DND-41 (cell line): ENCODE results near the gene PACRG.

ENCODE experiments used
- ATAC-seq: fragments of 200-7000 bp; cut with Tn5 transposase; 3 replicates; pipeline ENCODE4 v1.9.1; 2021; ENCODE audit warnings: low read depth; ENCODE audit not compliant: insufficient read depth
- DNase-seq: peaks from one replicate; pipeline ENCODE4 v3.0.0-alpha.2; 2020
- H2AFZ ChIP-seq: 2 replicates; pipeline ENCODE4 v1.6.0; 2012; ENCODE audit warnings: low read depth, low read length
- H3K27ac ChIP-seq: 2 replicates; pipeline ENCODE4 v1.5.1; 2012; ENCODE audit warnings: low read length, inconsistent platforms
- H3K27me3 ChIP-seq: fragments of 200-600 bp; sonication (generic); 2 replicates; pipeline ENCODE4 v1.6.0; 2012; ENCODE audit warnings: low read length, mild to moderate bottlenecking, inconsistent platforms; ENCODE audit not compliant: insufficient read depth, poor library complexity
- H3K36me3 ChIP-seq: 2 replicates; pipeline ENCODE4 v1.5.1; 2012; ENCODE audit warnings: low read length, inconsistent platforms; ENCODE audit not compliant: insufficient read depth
- H3K4me1 ChIP-seq: 2 replicates; pipeline ENCODE4 v1.5.1; 2012; ENCODE audit warnings: mild to moderate bottlenecking, low read length; ENCODE audit not compliant: insufficient read depth
- H3K4me2 ChIP-seq: 2 replicates; pipeline ENCODE4 v1.6.0; 2012; ENCODE audit warnings: mild to moderate bottlenecking, moderate library complexity, low read length, inconsistent platforms; ENCODE audit not compliant: insufficient read depth
- H3K4me3 ChIP-seq, 2 experiments: fragments of 200-600 bp in 1 of 2; shearing (Covaris generic) in 1 of 2; 2 replicates each; pipeline ENCODE4 v1.5.1; 2012 to 2016; ENCODE audit warnings: inconsistent platforms in 2 of 2, low read length in 2 of 2, mild to moderate bottlenecking in 2 of 2, low read depth in 1 of 2, moderate library complexity in 1 of 2
- H3K79me2 ChIP-seq: 2 replicates; pipeline ENCODE4 v1.6.0; 2012; ENCODE audit warnings: low read length, inconsistent platforms; ENCODE audit not compliant: insufficient read depth
- H3K9ac ChIP-seq: 2 replicates; pipeline ENCODE4 v1.6.0; 2012; ENCODE audit warnings: low read depth, mild to moderate bottlenecking, inconsistent platforms, low read length, moderate library complexity
- H3K9me3 ChIP-seq: 2 replicates; pipeline ENCODE4 v1.5.1; 2012; ENCODE audit warnings: low read length, moderate library complexity, mild to moderate bottlenecking, inconsistent platforms; ENCODE audit not compliant: insufficient read depth, severe bottlenecking
- H4K20me1 ChIP-seq: 2 replicates; pipeline ENCODE4 v1.6.0; 2012; ENCODE audit warnings: low read length; ENCODE audit not compliant: insufficient read depth
- CTCF ChIP-seq: IDR thresholded peaks from 2 replicates; pipeline ENCODE4 v1.5.1; 2012; ENCODE audit warnings: borderline replicate concordance, low read length, moderate library complexity, mild to moderate bottlenecking; ENCODE audit not compliant: poor library complexity, severe bottlenecking; ENCODE audit errors: extremely low read depth
- EZH2 ChIP-seq: IDR thresholded peaks from 3 replicates; pipeline ENCODE4 v1.6.1; 2012; ENCODE audit warnings: borderline replicate concordance, low read depth, mild to moderate bottlenecking, moderate library complexity, low read length, inconsistent platforms; ENCODE audit not compliant: severe bottlenecking

The PACRG gene

GRCh38 chr6:163177892-163178420 is 450.2 kb downstream of the PACRG start:
- H3K9ac ChIP-seq, result no peak overlapping the region
- no peaks in the 10 kb centered on the region for H4K20me1 ChIP-seq
- no peaks in the 10 kb centered on the region for H3K27me3 ChIP-seq
- no peaks in the 10 kb centered on the region for H3K9me3 ChIP-seq
- no peak overlapping the region for H3K4me2 ChIP-seq
- DNase-seq (no peak), ATAC-seq (no peak)
- H3K36me3 ChIP-seq, result no peaks in the 10 kb centered on the region
- H3K4me3 ChIP-seq, result no peak overlapping the region
- no peaks in the 10 kb centered on the region for H3K4me1 ChIP-seq
- no peak overlapping the region for H3K27ac ChIP-seq
- H3K79me2 ChIP-seq, result no peaks in the 10 kb centered on the region
- no peak overlapping the region for H2AFZ ChIP-seq
- no peak for TF ChIP-seq EZH2
- TF ChIP-seq CTCF, result no peak

DNA sequence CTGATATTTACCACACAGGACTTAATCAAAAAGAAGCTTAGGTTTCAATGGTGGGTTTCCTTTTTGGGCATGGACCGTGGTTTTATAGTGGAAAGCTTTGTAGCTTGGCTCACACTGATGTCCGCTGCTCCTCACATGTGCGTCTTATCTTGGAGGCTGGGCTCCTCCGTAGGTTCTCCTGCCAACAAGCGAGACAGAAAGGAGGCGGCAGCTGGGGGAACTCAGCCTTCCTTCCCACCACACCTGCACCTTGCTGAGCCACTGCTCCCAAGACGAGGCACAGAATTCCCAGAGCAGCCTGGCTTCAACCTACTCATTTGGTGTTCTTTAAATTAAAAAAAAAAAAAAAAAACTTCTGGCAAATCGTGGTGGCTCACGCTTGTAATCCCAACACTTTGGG is 451.3 kb downstream of the PACRG start:
- no peak for DNase-seq
- Histone ChIP-seq H3K27ac (no peak overlapping the region), H3K9me3 (no peaks in the 10 kb centered on the region), H3K9ac (no peak overlapping the region), H3K4me2 (no peak overlapping the region), H3K27me3 (no peaks in the 10 kb centered on the region), H3K79me2 (no peaks in the 10 kb centered on the region), H3K36me3 (no peaks in the 10 kb centered on the region), H3K4me1 (no peaks in the 10 kb centered on the region), H4K20me1 (no peaks in the 10 kb centered on the region), H2AFZ (no peak overlapping the region), H3K4me3 (no peak overlapping the region)
- TF ChIP-seq CTCF (no peak), EZH2 (no peak)
- ATAC-seq, result no peak

- TF ChIP-seq CTCF, result no peak
- no peak for TF ChIP-seq EZH2
- Histone ChIP-seq H3K4me1 (no peaks in the 10 kb centered on the region), H3K9me3 (no peaks in the 10 kb centered on the region), H4K20me1 (no peaks in the 10 kb centered on the region), H3K4me2 (no peak overlapping the region), H3K79me2 (no peaks in the 10 kb centered on the region), H3K9ac (no peak overlapping the region), H2AFZ (no peak overlapping the region), H3K36me3 (no peaks in the 10 kb centered on the region), H3K27me3 (no peaks in the 10 kb centered on the region), H3K4me3 (no peak overlapping the region), H3K27ac (no peak overlapping the region)
- no peak for DNase-seq
- ATAC-seq, result no peak
Measured at GRCh38 chr6:163179721-163180120, 451.9 kb downstream of the PACRG start.

DNA sequence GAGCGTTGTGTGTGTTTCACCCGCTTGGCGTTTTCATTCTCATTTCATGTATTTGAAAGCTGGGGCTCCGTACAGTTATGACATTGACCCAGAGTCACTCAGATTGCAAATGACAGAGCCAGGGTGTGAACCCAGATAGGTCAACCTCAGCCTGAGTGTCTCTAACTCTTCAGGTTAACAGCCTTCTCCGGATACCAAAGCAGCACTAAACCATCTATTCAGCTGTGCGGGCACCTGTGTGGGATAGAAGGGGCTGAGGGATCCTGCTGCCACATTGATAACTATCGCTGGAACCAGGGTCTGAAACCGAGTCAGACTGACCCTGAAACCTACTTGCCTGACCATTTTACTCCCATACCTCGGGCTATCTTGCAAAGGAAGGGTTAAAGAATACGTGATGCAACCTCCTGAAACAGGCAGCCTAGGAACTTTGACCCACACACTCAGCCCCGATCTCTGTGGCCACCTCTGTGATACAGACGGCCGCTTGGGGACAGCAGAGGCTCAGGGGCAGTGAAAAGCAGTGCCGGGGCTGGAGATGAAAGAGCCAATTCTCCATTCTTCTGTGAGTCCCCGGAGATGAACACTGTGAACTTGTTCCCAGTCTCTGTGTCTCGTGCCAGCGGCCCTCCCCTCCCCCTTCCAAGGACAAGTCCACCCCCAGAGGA is 453.2 kb downstream of the PACRG start:
- Histone ChIP-seq H3K27me3 (no peaks in the 10 kb centered on the region), H4K20me1 (no peaks in the 10 kb centered on the region), H3K79me2 (no peaks in the 10 kb centered on the region), H3K4me2 (no peak overlapping the region), H3K36me3 (no peaks in the 10 kb centered on the region), H3K4me3 (no peak overlapping the region), H3K4me1 (no peaks in the 10 kb centered on the region), H3K27ac (no peak overlapping the region), H3K9me3 (no peaks in the 10 kb centered on the region), H3K9ac (no peak overlapping the region), H2AFZ (no peak overlapping the region)
- no peak for TF ChIP-seq EZH2
- no peak for ATAC-seq
- no peak for DNase-seq
